ENCODE data around the gene NME7.
A peak's percentile ranks its signal among the peaks of the same experiment; 100 is the strongest.

The NME7 gene

DNA sequence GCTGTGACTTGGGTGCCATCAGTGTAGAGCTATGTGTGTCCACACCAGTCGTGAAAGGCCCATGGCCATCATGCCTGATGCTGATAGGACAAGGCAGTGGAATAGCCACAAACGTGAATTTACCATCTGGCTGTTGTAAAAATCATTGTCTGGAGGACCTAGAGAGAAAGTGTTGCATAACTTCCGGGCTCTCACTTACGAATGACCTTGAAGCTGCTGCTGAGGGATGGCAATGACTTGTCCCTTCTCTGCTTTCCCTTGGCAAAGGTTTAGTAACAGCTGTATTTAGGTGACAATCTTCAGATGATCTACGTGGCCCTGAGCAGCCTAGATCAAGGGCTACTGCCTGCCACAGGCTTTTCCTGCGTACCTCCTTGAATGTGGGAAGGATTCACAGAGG lies 255.4 kb downstream of the NME7 start:
- H3K27ac ChIP-seq (ENCODE audit: low read depth, low read length) = peak overlapping the region; percentile 8
- no peaks in the 10 kb centered on the region for H3K27me3 ChIP-seq (ENCODE audit: control insufficient read depth in 1 of 2, insufficient read depth in 2 of 2, low read length in 2 of 2)
- H3K4me1 ChIP-seq (ENCODE audit: control insufficient read depth in 1 of 2, insufficient read depth in 2 of 2, low read length in 2 of 2) = peaks cover 58 to 64% of the 10 kb centered on the region in 2 donors
- H3K9me3 ChIP-seq (ENCODE audit: control insufficient read depth in 1 of 2, low read length in 2 of 2) = no peaks in the 10 kb centered on the region
- peak overlapping the region; percentile 12 to 14 for H3K4me3 ChIP-seq (ENCODE audit: low read depth in 1 of 2, low read length in 2 of 2)
- peak overlapping the region in 1 of 2 donors; percentile 24 for H3K9ac ChIP-seq (ENCODE audit: low read depth in 1 of 2, low read length in 2 of 2)
- H3K36me3 ChIP-seq (ENCODE audit: control insufficient read depth in 1 of 2, insufficient read depth in 2 of 2, low read length in 2 of 2) = peaks cover 36 to 43% of the 10 kb centered on the region in 2 donors

DNA sequence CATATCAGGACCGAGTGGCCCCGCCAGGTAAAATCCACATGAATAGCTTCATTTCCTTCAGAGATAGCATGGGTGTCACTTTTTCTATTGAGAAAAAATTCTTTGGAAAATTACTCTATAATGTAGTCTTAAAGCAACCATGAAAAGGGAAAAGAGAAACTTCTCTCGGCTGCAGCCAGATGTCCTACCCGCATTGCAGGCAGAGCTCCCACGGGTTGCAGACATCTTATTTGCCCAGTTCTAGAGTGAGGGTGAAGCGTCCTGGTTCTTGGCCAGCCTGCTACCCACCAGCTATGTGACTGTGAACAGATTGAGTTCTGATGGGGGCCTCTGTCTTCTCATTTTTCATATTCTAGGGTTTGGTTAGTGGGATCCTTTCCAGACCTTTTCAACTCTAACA lies 256.1 kb downstream of the NME7 start:
- no peaks in the 10 kb centered on the region for H3K27me3 ChIP-seq (ENCODE audit: control insufficient read depth in 1 of 2, insufficient read depth in 2 of 2, low read length in 2 of 2)
- peaks cover 52 to 57% of the 10 kb centered on the region in 2 donors for H3K4me1 ChIP-seq (ENCODE audit: control insufficient read depth in 1 of 2, insufficient read depth in 2 of 2, low read length in 2 of 2)
- no peak overlapping the region for H3K27ac ChIP-seq (ENCODE audit: low read depth, low read length)
- peak overlapping the region; percentile 16 to 24 for H3K9ac ChIP-seq (ENCODE audit: low read depth in 1 of 2, low read length in 2 of 2)
- peak overlapping the region; percentile 87 to 94 for H3K4me3 ChIP-seq (ENCODE audit: low read depth in 1 of 2, low read length in 2 of 2)
- peaks cover 31 to 38% of the 10 kb centered on the region in 2 donors for H3K36me3 ChIP-seq (ENCODE audit: control insufficient read depth in 1 of 2, insufficient read depth in 2 of 2, low read length in 2 of 2)
- H3K9me3 ChIP-seq (ENCODE audit: control insufficient read depth in 1 of 2, low read length in 2 of 2) = no peaks in the 10 kb centered on the region

DNA sequence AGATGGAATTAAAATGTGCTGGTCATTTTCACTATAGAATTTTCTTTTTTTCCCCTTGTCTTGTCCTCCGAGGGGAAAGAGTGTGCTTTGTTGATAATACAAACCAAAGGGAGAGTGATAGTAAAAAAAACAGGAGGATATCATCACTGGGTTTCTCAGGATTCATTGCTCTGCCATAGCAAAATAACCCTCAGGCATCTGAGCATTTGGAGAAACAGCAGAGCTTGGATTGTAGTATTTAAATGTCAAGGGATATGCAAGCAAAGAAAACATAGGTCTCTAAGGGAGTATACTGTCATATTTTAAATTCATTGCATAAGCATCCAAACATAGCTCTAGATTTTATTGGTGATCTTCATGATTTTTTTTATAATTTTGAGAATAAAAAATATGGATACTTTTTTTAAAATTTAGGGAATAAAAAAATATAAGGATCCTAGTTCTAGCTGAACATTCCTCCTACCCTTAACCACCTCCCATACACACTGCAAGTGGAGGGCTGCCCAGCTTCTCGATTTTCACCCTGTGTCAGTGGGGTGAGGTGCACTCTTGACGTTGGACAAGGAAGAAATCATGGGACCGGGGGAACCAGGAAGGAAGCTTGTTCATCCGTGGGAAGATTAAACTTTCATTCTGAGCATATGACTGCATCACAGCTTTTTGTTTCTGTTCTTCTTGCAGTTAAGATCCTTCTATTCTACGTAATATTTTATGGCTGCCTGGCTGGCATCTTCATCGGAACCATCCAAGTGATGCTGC lies 256.7 kb downstream of the NME7 start:
- Histone ChIP-seq H3K9ac (ENCODE audit: low read depth in 1 of 2, low read length in 2 of 2) (peak overlapping the region; percentile 16 to 93), H3K4me1 (ENCODE audit: control insufficient read depth in 1 of 2, insufficient read depth in 2 of 2, low read length in 2 of 2) (peaks cover 46 to 52% of the 10 kb centered on the region in 2 donors), H3K4me3 (ENCODE audit: low read depth in 1 of 2, low read length in 2 of 2) (peak overlapping the region; percentile 87 to 94), H3K27ac (ENCODE audit: low read depth, low read length) (peak overlapping the region; percentile 91), H3K36me3 (ENCODE audit: control insufficient read depth in 1 of 2, insufficient read depth in 2 of 2, low read length in 2 of 2) (peaks cover 31 to 36% of the 10 kb centered on the region in 2 donors), H3K9me3 (ENCODE audit: control insufficient read depth in 1 of 2, low read length in 2 of 2) (no peaks in the 10 kb centered on the region), H3K27me3 (ENCODE audit: control insufficient read depth in 1 of 2, insufficient read depth in 2 of 2, low read length in 2 of 2) (no peaks in the 10 kb centered on the region)

DNA sequence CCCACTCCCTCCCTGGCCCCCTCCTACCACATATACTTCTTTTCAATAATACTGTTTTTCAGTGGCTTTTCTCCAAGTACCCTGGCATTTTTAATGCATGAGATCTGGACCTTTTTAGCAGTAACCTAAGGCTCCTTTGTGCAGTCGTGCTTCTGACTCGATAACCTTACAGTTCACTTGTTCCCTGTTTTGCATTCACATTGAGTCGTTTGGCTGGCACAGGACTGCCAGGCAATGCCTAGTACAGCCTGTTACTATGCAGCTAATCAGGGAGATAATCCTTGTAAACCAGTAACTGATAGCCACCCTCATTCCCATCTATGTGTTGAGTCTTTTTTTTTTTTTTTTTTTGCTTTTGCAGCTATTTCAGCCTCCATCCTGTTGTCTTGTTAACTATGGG lies 257.4 kb downstream of the NME7 start:
- peak overlapping the region; percentile 90 to 93 for H3K9ac ChIP-seq (ENCODE audit: low read depth in 1 of 2, low read length in 2 of 2)
- H3K4me3 ChIP-seq (ENCODE audit: low read depth in 1 of 2, low read length in 2 of 2) = peak overlapping the region; percentile 87 to 94
- H3K9me3 ChIP-seq (ENCODE audit: control insufficient read depth in 1 of 2, low read length in 2 of 2) = no peaks in the 10 kb centered on the region
- H3K36me3 ChIP-seq (ENCODE audit: control insufficient read depth in 1 of 2, insufficient read depth in 2 of 2, low read length in 2 of 2) = peaks cover 31 to 32% of the 10 kb centered on the region in 2 donors
- H3K4me1 ChIP-seq (ENCODE audit: control insufficient read depth in 1 of 2, insufficient read depth in 2 of 2, low read length in 2 of 2) = peaks cover 45 to 48% of the 10 kb centered on the region in 2 donors
- H3K27me3 ChIP-seq (ENCODE audit: control insufficient read depth in 1 of 2, insufficient read depth in 2 of 2, low read length in 2 of 2) = no peaks in the 10 kb centered on the region
- peak overlapping the region; percentile 91 for H3K27ac ChIP-seq (ENCODE audit: low read depth, low read length)

DNA sequence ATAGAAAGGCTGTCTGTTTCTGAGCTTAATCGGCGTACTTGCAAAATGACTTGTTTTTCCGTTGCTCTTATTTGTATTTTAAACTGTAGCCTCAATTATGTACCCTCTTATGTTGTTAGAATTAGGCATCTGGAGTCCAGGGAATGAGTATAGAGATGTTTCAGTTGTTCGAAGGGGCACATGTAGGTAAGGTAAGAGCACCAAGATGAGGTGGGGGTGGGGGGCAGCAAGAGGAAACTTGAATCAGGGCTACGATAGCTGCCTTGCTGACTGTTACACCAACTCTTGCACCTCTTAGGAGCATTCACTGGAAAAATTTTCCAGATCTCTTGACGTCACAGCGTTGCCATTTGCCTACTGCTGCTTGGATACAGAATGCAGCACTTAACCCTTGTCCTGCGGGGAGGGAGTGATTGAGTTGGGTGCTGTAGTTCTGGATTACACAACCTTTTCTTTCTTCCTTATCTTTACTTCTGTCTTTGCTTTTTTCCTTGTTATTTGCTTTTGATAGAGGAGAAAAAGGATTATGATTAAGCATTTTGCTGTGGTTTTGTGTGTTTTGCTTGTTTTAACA lies 257.9 kb downstream of the NME7 start:
- Histone ChIP-seq H3K4me3 (ENCODE audit: low read depth in 1 of 2, low read length in 2 of 2) (peak overlapping the region; percentile 87 to 94), H3K4me1 (ENCODE audit: control insufficient read depth in 1 of 2, insufficient read depth in 2 of 2, low read length in 2 of 2) (peaks cover 50 to 54% of the 10 kb centered on the region in 2 donors), H3K9me3 (ENCODE audit: control insufficient read depth in 1 of 2, low read length in 2 of 2) (no peaks in the 10 kb centered on the region), H3K36me3 (ENCODE audit: control insufficient read depth in 1 of 2, insufficient read depth in 2 of 2, low read length in 2 of 2) (peaks cover 31% of the 10 kb centered on the region in 2 donors), H3K27me3 (ENCODE audit: control insufficient read depth in 1 of 2, insufficient read depth in 2 of 2, low read length in 2 of 2) (no peaks in the 10 kb centered on the region), H3K27ac (ENCODE audit: low read depth, low read length) (peak overlapping the region; percentile 91), H3K9ac (ENCODE audit: low read depth in 1 of 2, low read length in 2 of 2) (peak overlapping the region; percentile 90 to 93)

DNA sequence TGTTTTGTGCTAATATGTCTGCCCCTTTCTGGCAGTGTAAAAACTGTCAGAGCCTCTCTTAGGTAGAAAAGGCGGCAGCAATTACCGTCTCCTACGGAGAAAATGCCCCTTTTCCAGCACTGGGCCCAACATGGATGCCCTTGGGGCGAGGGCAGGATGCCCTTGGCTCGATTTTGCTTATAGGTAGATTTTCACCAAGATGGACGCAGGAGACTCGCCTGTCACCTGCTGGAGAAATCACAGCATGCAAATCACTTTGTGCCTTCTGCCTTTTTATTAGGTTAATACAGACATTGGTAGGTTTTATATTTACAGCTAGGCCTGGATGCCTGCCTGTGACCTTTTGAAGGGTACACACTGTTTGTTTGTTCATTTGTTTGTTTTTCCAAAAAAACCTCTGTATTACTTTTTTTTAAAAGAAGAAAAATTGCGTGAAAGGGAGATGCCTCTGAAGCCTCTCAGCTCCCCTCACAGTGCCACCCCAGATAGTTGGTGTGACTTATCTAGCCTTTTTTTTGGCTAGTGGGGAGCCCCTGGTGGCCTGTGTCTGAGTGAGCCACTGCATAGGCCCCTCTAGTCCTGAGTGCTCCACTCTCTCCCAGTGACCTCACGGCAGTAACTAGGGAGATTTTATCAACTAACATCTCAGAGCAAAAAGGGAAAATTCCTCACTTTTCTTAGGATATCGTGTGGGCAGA lies 258.6 kb downstream of the NME7 start:
- Histone ChIP-seq H3K27ac (ENCODE audit: low read depth, low read length) (peak overlapping the region; percentile 91), H3K36me3 (ENCODE audit: control insufficient read depth in 1 of 2, insufficient read depth in 2 of 2, low read length in 2 of 2) (peaks cover 25 to 27% of the 10 kb centered on the region in 2 donors), H3K27me3 (ENCODE audit: control insufficient read depth in 1 of 2, insufficient read depth in 2 of 2, low read length in 2 of 2) (no peaks in the 10 kb centered on the region), H3K4me1 (ENCODE audit: control insufficient read depth in 1 of 2, insufficient read depth in 2 of 2, low read length in 2 of 2) (peaks cover 51 to 59% of the 10 kb centered on the region in 2 donors), H3K9me3 (ENCODE audit: control insufficient read depth in 1 of 2, low read length in 2 of 2) (no peaks in the 10 kb centered on the region), H3K4me3 (ENCODE audit: low read depth in 1 of 2, low read length in 2 of 2) (peak overlapping the region; percentile 87 to 94), H3K9ac (ENCODE audit: low read depth in 1 of 2, low read length in 2 of 2) (peak overlapping the region; percentile 90 to 93)

DNA sequence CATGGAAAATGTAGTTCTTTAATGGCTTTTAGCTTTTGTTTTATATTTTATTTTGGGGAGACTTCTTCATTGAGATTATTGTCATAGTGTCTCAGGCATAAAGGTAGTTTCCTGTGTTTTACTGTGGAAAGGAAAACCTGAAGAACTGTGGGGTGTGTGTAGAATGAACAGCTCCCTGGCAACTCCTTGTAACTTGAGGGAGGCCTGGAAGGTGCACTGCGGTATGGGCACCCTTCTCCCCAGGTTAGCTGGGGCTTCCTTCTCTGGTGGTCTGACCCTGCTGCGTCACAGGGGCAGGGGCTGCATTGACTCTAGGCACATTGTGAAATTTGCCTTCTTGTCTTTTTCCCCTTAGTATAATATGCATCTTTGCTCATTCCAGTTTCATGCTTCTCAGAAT lies 259.4 kb downstream of the NME7 start:
- no peaks in the 10 kb centered on the region for H3K27me3 ChIP-seq (ENCODE audit: control insufficient read depth in 1 of 2, insufficient read depth in 2 of 2, low read length in 2 of 2)
- H3K27ac ChIP-seq (ENCODE audit: low read depth, low read length) = peak overlapping the region; percentile 91
- H3K4me3 ChIP-seq (ENCODE audit: low read depth in 1 of 2, low read length in 2 of 2) = peak overlapping the region; percentile 87 to 94
- H3K36me3 ChIP-seq (ENCODE audit: control insufficient read depth in 1 of 2, insufficient read depth in 2 of 2, low read length in 2 of 2) = peaks cover 17 to 20% of the 10 kb centered on the region in 2 donors
- H3K4me1 ChIP-seq (ENCODE audit: control insufficient read depth in 1 of 2, insufficient read depth in 2 of 2, low read length in 2 of 2) = peaks cover 49 to 56% of the 10 kb centered on the region in 2 donors
- no peaks in the 10 kb centered on the region for H3K9me3 ChIP-seq (ENCODE audit: control insufficient read depth in 1 of 2, low read length in 2 of 2)
- peak overlapping the region; percentile 90 to 93 for H3K9ac ChIP-seq (ENCODE audit: low read depth in 1 of 2, low read length in 2 of 2)

DNA sequence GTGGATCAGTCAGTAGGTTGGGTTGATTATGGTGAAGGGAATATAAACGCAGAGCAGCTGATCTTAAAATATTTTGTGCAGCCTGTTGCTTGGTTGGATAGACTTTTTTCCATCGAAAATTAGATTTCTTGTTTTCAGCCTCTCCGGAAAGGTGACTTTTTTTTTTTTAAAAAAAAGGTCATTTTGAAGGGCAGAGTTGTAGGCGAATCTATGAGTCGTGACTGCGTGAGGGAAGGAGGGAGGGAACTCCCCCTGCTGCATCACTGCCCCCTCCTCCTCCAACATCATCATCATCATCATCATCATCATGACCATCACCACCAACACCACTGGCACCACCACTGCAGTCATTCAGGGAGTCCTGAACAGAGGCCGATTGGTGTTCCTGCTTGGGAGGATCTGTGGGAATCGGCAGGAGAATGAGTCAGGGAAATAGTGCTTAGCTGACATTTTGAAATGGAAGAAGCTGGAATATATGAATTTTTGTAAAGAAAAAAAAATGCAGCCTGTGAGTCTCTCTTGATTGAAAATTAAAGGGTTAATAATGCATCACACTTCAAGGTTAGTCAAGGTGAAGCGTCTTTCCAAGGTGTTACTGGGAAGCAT lies 259.9 kb downstream of the NME7 start:
- Histone ChIP-seq H3K27ac (ENCODE audit: low read depth, low read length) (peak overlapping the region; percentile 91), H3K9me3 (ENCODE audit: control insufficient read depth in 1 of 2, low read length in 2 of 2) (no peaks in the 10 kb centered on the region), H3K27me3 (ENCODE audit: control insufficient read depth in 1 of 2, insufficient read depth in 2 of 2, low read length in 2 of 2) (no peaks in the 10 kb centered on the region), H3K36me3 (ENCODE audit: control insufficient read depth in 1 of 2, insufficient read depth in 2 of 2, low read length in 2 of 2) (peaks cover 16 to 18% of the 10 kb centered on the region in 2 donors), H3K4me3 (ENCODE audit: low read depth in 1 of 2, low read length in 2 of 2) (peak overlapping the region; percentile 87 to 94), H3K4me1 (ENCODE audit: control insufficient read depth in 1 of 2, insufficient read depth in 2 of 2, low read length in 2 of 2) (peaks cover 47 to 53% of the 10 kb centered on the region in 2 donors), H3K9ac (ENCODE audit: low read depth in 1 of 2, low read length in 2 of 2) (peak overlapping the region; percentile 90 to 93)

DNA sequence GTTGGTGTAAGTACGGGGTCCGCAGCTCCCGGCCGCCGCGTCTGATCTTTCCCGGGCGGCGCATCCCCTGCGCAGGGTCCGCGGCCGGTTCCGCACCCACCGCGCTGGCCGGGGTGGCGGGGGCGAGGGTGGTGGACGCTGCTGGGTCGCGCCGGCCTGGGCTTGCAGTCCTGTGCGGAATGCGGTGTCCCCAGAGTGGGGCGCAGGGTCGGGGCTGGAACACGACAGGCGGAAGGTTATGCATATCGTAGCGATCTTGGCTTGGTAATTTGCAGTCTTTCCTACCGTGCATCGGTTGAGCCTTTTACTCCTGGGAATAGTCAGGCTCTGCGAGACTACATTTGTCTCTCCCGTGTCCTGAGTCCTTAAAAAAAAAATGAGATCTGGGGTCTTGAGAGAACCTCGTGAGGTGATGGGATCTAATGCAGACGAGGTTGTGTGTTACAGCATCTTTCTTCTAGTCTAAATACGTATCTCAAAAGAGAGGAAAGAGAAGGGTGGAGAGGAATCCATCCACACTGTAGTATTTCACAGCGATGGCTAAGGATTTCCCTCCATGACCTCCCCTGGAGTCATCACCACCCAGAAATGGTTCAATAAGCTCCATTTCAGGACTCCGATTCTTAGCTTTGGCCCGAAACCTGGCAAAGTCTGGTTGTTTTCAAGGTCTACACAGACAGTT lies 260.5 kb downstream of the NME7 start:
- Histone ChIP-seq H3K9me3 (ENCODE audit: control insufficient read depth in 1 of 2, low read length in 2 of 2) (no peaks in the 10 kb centered on the region), H3K27ac (ENCODE audit: low read depth, low read length) (peak overlapping the region; percentile 91), H3K4me1 (ENCODE audit: control insufficient read depth in 1 of 2, insufficient read depth in 2 of 2, low read length in 2 of 2) (peaks cover 45 to 51% of the 10 kb centered on the region in 2 donors), H3K9ac (ENCODE audit: low read depth in 1 of 2, low read length in 2 of 2) (peak overlapping the region; percentile 90 to 93), H3K4me3 (ENCODE audit: low read depth in 1 of 2, low read length in 2 of 2) (peak overlapping the region; percentile 87 to 94), H3K36me3 (ENCODE audit: control insufficient read depth in 1 of 2, insufficient read depth in 2 of 2, low read length in 2 of 2) (peaks cover 10 to 12% of the 10 kb centered on the region in 2 donors), H3K27me3 (ENCODE audit: control insufficient read depth in 1 of 2, insufficient read depth in 2 of 2, low read length in 2 of 2) (no peaks in the 10 kb centered on the region)
